Measurements from ENCODE around the gene AOPEP.

Gene AOPEP

DNA sequence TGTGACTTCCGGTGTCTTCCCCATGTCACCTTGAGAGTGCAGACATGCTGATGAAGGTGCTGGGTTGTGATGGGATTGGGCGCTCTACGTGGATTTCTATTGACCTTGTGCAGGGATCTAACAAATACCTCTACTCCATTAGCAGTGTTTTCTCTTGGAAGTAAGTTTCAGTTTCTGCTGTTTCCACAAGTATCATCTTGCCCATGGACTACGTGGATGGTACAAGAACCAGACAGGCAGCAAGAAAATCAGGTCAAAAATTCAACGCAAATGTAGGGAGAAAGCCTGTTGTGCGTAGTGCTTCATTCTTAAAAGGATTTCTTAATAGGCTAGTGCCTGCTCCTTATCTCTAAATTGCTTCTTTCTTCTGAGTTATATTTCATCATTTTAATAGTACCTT lies 60.8 kb downstream of the AOPEP start:
- TF ChIP-seq, protein P1, sequence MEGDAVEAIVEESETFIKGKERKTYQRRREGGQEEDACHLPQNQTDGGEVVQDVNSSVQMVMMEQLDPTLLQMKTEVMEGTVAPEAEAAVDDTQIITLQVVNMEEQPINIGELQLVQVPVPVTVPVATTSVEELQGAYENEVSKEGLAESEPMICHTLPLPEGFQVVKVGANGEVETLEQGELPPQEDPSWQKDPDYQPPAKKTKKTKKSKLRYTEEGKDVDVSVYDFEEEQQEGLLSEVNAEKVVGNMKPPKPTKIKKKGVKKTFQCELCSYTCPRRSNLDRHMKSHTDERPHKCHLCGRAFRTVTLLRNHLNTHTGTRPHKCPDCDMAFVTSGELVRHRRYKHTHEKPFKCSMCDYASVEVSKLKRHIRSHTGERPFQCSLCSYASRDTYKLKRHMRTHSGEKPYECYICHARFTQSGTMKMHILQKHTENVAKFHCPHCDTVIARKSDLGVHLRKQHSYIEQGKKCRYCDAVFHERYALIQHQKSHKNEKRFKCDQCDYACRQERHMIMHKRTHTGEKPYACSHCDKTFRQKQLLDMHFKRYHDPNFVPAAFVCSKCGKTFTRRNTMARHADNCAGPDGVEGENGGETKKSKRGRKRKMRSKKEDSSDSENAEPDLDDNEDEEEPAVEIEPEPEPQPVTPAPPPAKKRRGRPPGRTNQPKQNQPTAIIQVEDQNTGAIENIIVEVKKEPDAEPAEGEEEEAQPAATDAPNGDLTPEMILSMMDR (conservative IDR thresholded peaks at IDR 0.05; ENCODE audit: low read depth): no peak
- DNase-seq (ENCODE audit: low spot score): no peak
- ChIA-PET CTCF (no interaction called here), POLR2A (ENCODE audit: low non-redundant PET) (no interaction called here)
- H3K27ac ChIP-seq: no peak overlapping the region

DNA sequence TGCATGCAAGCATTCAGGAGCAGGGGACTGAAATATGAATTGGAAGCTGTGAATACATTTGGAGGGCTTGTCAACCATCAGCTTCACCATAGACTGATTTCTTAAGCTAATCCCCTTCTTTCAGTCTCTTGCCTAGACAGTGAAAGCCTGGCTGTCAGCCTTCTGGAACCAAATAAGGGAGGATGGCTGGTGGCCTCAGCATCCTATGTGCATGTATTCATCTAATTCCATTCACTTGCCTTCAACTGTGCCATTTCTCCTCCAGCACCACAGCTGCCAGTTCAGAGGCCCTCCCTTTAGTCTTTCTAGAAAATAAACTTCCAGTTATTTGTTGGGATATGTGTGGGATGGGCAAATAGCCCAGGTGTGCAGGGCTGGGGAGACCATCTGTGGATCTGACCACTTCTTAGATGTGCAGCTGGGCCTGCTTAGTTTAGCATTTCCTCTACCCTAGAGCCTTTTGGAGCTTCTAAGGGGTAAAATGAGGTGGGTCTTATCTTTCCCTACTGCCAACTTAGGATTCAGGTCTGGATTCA lies 62.1 kb downstream of the AOPEP start:
- no peak for DNase-seq (ENCODE audit: low spot score)
- TF ChIP-seq, protein P1 (conservative IDR thresholded peaks at IDR 0.05; ENCODE audit: low read depth): no peak
- ChIA-PET CTCF (interaction anchor here (0.5 to 1.7 kb wide), 5 partner anchors 51 to 1457 kb away, joined by 3 to 8 read pairs (median 4); no protein-coding TSS in a partner anchor), POLR2A (ENCODE audit: low non-redundant PET) (no interaction called here)
- no peak overlapping the region for H3K27ac ChIP-seq

DNA sequence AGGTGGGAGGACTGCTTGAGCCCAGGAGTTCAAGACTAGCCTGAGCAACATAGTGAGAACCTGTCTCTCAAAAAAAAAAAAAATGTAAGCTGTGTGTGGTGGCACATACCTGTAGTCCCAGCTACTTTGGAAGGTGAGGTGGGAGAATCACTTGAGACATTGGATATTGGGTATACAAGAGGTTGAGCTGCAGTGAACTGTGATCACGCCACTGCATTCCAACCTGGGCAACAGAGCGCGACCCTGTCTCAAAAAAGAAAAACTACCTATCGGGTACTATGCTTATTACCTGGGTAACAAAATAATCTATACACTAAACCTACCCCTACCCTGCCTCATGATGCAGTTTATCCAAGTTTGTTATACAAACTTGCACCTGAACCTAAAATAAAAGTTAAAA lies 64.9 kb downstream of the AOPEP start:
- POLR2A ChIA-PET (ENCODE audit: low non-redundant PET): no interaction called here
- H3K27ac ChIP-seq: no peak overlapping the region
- TF ChIP-seq, protein P1 (conservative IDR thresholded peaks at IDR 0.05; ENCODE audit: low read depth): no peak
- no peak for DNase-seq (ENCODE audit: low spot score)
- CTCF ChIA-PET: no interaction called here

GRCh38 chr9:94792511-94792910 lies 66.0 kb downstream of the AOPEP start:
- CTCF ChIA-PET: no interaction called here
- POLR2A ChIA-PET (ENCODE audit: low non-redundant PET): no interaction called here

GRCh38 chr9:94794476-94795167 lies 68.1 kb downstream of the AOPEP start:
- TF ChIP-seq, protein P1 (conservative IDR thresholded peaks at IDR 0.05; ENCODE audit: low read depth): no peak
- ChIA-PET POLR2A (ENCODE audit: low non-redundant PET) (no interaction called here), CTCF (interaction anchor here (1.6 kb wide), 1 partner anchor 10 kb away, joined by 4 read pairs; no protein-coding TSS in a partner anchor)
- H3K27ac ChIP-seq: no peak overlapping the region
- DNase-seq (ENCODE audit: low spot score): no peak

More at GRCh38 chr9:94792511-94792910, 66.0 kb downstream of the AOPEP start:
- H3K27ac ChIP-seq: no peak overlapping the region
- DNase-seq (ENCODE audit: low spot score): no peak
- TF ChIP-seq, protein P1 (conservative IDR thresholded peaks at IDR 0.05; ENCODE audit: low read depth): no peak

DNA sequence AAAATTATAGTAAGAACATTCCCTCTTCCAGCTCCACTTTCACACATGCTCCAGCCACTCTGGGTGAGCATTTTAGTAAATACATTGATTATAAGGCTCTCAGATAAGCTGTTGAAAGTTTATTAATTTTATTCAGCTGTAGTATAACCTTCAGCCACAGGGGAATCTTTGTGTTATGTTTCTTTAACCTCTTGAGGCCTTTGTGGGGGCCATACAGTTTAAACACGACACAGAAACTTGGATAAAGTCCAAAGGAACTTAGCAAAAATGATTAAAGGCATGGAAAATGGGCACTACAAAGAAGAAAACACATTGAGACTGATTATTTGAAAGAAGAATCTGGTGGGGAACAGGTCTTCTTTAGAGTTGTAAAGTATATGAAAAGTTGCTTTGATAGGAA lies 70.2 kb downstream of the AOPEP start:
- ChIA-PET CTCF (no interaction called here), POLR2A (ENCODE audit: low non-redundant PET) (no interaction called here)
- no peak for DNase-seq (ENCODE audit: low spot score)
- TF ChIP-seq, protein P1 (conservative IDR thresholded peaks at IDR 0.05; ENCODE audit: low read depth): no peak
- H3K27ac ChIP-seq: no peak overlapping the region
